ENCODE results near the gene GABRB2.

DNA sequence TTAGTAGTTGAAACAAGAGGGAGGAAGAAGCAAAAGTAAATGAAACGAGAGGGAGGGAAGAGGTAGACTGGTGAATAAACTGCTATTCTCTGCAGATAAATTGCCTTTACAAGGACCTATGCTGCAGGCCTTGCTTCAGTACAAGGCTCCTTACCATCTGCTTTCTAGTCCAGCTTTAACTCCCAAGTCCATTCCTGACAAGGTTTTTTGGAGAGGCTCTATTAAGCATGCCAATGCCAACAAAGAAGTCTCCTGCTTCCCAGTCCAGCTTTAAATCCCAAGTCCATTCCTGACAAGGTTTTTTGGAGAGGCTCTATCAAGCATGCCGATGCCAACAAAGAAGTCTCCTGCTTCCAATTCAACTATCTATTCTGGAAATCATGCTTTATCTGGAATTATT lies 244.9 kb downstream of the GABRB2 start:
- TF ChIP-seq, protein P1, sequence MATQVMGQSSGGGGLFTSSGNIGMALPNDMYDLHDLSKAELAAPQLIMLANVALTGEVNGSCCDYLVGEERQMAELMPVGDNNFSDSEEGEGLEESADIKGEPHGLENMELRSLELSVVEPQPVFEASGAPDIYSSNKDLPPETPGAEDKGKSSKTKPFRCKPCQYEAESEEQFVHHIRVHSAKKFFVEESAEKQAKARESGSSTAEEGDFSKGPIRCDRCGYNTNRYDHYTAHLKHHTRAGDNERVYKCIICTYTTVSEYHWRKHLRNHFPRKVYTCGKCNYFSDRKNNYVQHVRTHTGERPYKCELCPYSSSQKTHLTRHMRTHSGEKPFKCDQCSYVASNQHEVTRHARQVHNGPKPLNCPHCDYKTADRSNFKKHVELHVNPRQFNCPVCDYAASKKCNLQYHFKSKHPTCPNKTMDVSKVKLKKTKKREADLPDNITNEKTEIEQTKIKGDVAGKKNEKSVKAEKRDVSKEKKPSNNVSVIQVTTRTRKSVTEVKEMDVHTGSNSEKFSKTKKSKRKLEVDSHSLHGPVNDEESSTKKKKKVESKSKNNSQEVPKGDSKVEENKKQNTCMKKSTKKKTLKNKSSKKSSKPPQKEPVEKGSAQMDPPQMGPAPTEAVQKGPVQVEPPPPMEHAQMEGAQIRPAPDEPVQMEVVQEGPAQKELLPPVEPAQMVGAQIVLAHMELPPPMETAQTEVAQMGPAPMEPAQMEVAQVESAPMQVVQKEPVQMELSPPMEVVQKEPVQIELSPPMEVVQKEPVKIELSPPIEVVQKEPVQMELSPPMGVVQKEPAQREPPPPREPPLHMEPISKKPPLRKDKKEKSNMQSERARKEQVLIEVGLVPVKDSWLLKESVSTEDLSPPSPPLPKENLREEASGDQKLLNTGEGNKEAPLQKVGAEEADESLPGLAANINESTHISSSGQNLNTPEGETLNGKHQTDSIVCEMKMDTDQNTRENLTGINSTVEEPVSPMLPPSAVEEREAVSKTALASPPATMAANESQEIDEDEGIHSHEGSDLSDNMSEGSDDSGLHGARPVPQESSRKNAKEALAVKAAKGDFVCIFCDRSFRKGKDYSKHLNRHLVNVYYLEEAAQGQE (IDR thresholded peaks at IDR 0.05; ENCODE audit: insufficient read depth in 1 of 2, low read depth in 2 of 2, low read length in 2 of 2) = no peak
- no peak for TF ChIP-seq POLR2AphosphoS5 (IDR thresholded peaks at IDR 0.05; ENCODE audit: low read depth, low read length)
- TF ChIP-seq TAF1 (IDR thresholded peaks at IDR 0.05; ENCODE audit: borderline replicate concordance, insufficient read depth, low read length) = no peak
- TF ChIP-seq SIN3A (IDR thresholded peaks at IDR 0.05; ENCODE audit: borderline replicate concordance, insufficient read depth, low read length) = no peak

Data from PFSK-1 (cell line).